Right atrium auricular region (tissue), 2 donors: ENCODE data around the gene WFS1. TPM values are rescaled to one million over a fixed set of nuclear protein-coding genes. Genes with fewer than 3 reads are reported as not detected.

ENCODE experiments used
- DNase-seq: peaks from one replicate; pipeline ENCODE4 v3.0.0-alpha.2; 2019; ENCODE audit warnings: low spot score
- H3K27ac ChIP-seq, 2 donors: fragments of 200-600 bp; sonication (generic); 1 replicate in 1 of 2; 2 replicates in 1 of 2; pipeline ENCODE4 v1.5.1; 2016 to 2019
- H3K27me3 ChIP-seq, 2 donors: fragments of 200-600 bp; sonication (generic); one replicate each; pipeline versions ENCODE4 v1.5.1 to v1.6.0; 2017 to 2019
- H3K36me3 ChIP-seq: fragments of 200-600 bp; sonication (generic); one replicate; pipeline ENCODE4 v1.5.1; 2016
- H3K4me1 ChIP-seq, 2 donors: fragments of 200-600 bp; sonication (generic); one replicate each; pipeline versions ENCODE4 v1.5.1 to v1.6.0; 2017 to 2019
- H3K4me3 ChIP-seq, 2 donors: fragments of 200-600 bp; sonication (generic); 1 replicate in 1 of 2; 2 replicates in 1 of 2; pipeline ENCODE4 v1.5.1; 2017 to 2019; ENCODE audit warnings: mild to moderate bottlenecking in 1 of 2, moderate library complexity in 1 of 2
- H3K9me3 ChIP-seq, 2 donors: fragments of 200-600 bp; sonication (generic); one replicate each; pipeline ENCODE4 v1.5.1; 2019
- CTCF ChIP-seq, 2 donors: fragments of 200-600 bp; sonication (generic); IDR thresholded peaks; one replicate each; pipeline ENCODE4 v1.5.1; 2019; ENCODE audit warnings: antibody characterized with exemption in 2 of 2
- total RNA-seq, 2 donors: library from RNA; depleted of rRNA; stranded (reverse); fragments of >200 nt; gene quantifications; one replicate each; pipeline ENCODE4 v1.1.0, GENCODE V29; 2016

Gene WFS1
- total RNA-seq, 2 donors from 2014 or later = 111 to 112 TPM

- no peaks in the 10 kb centered on the region for H3K36me3 ChIP-seq
- H3K9me3 ChIP-seq = no peaks in the 10 kb centered on the region
- H3K27ac ChIP-seq = no peak overlapping the region
- DNase-seq = no peak
- no peak overlapping the region for H3K4me3 ChIP-seq
- TF ChIP-seq CTCF (IDR thresholded peaks at IDR 0.05) = no peak
- H3K27me3 ChIP-seq = no peaks in the 10 kb centered on the region
- H3K4me1 ChIP-seq = no peaks in the 10 kb centered on the region
Observed at GRCh38 chr4:6259886-6260285, 9.8 kb upstream of the WFS1 start.

- H3K4me3 ChIP-seq = no peak overlapping the region
- no peak overlapping the region for H3K27ac ChIP-seq
- H3K4me1 ChIP-seq = no peaks in the 10 kb centered on the region
- no peaks in the 10 kb centered on the region for H3K27me3 ChIP-seq
- no peak for TF ChIP-seq CTCF (IDR thresholded peaks at IDR 0.05)
- no peak for DNase-seq
- no peaks in the 10 kb centered on the region for H3K36me3 ChIP-seq
- no peaks in the 10 kb centered on the region for H3K9me3 ChIP-seq
Observed at GRCh38 chr4:6262176-6262575, 7.5 kb upstream of the WFS1 start.

- H3K4me1 ChIP-seq = no peaks in the 10 kb centered on the region
- no peak for DNase-seq
- no peaks in the 10 kb centered on the region for H3K9me3 ChIP-seq
- no peak overlapping the region for H3K27ac ChIP-seq
- H3K4me3 ChIP-seq = no peak overlapping the region
- TF ChIP-seq CTCF (IDR thresholded peaks at IDR 0.05) = no peak
- H3K36me3 ChIP-seq = no peaks in the 10 kb centered on the region
- H3K27me3 ChIP-seq = no peaks in the 10 kb centered on the region
Observed at GRCh38 chr4:6262847-6263487, 6.7 kb upstream of the WFS1 start.

- no peaks in the 10 kb centered on the region for H3K4me1 ChIP-seq
- H3K36me3 ChIP-seq = no peaks in the 10 kb centered on the region
- H3K9me3 ChIP-seq = no peaks in the 10 kb centered on the region
- no peaks in the 10 kb centered on the region for H3K27me3 ChIP-seq
- no peak overlapping the region for H3K4me3 ChIP-seq
- no peak for TF ChIP-seq CTCF (IDR thresholded peaks at IDR 0.05)
- DNase-seq = no peak
- H3K27ac ChIP-seq = no peak overlapping the region
Observed at GRCh38 chr4:6263526-6264224, 6.0 kb upstream of the WFS1 start.

GRCh38 chr4:6264225-6264540, 5.5 kb upstream of the WFS1 start:
- DNase-seq = no peak
- peaks cover 0 to 4% of the 10 kb centered on the region in 2 donors for H3K4me1 ChIP-seq
- no peak overlapping the region for H3K4me3 ChIP-seq
- H3K9me3 ChIP-seq = no peaks in the 10 kb centered on the region
- H3K27me3 ChIP-seq = no peaks in the 10 kb centered on the region
- no peaks in the 10 kb centered on the region for H3K36me3 ChIP-seq
- H3K27ac ChIP-seq = no peak overlapping the region
- peak; percentile 41 to 79 for TF ChIP-seq CTCF (IDR thresholded peaks at IDR 0.05)

GRCh38 chr4:6265546-6265945, 4.1 kb upstream of the WFS1 start:
- DNase-seq = no peak
- H3K27ac ChIP-seq = no peak overlapping the region
- peaks cover 0 to 8% of the 10 kb centered on the region in 2 donors for H3K4me1 ChIP-seq
- H3K27me3 ChIP-seq = no peaks in the 10 kb centered on the region
- no peak overlapping the region for H3K4me3 ChIP-seq
- H3K36me3 ChIP-seq = no peaks in the 10 kb centered on the region
- TF ChIP-seq CTCF (IDR thresholded peaks at IDR 0.05) = no peak
- no peaks in the 10 kb centered on the region for H3K9me3 ChIP-seq
